Sigmoid colon (tissue), 7 donors: ENCODE measurements around the gene EZR. TPM values are rescaled to one million over a fixed set of nuclear protein-coding genes. Genes with fewer than 3 reads are reported as not detected.

Experiments
- DNase-seq: peaks from one replicate; pipeline ENCODE4 v3.0.0-alpha.2; 2019
- H3K27ac ChIP-seq, 4 donors: fragments of 200-600 bp; sonication (generic); one replicate each; pipeline ENCODE4 v1.5.1; 2016 to 2019; ENCODE audit warnings: mild to moderate bottlenecking in 1 of 4
- H3K27me3 ChIP-seq, 3 donors: fragments of 200-600 bp; sonication (generic); one replicate each; pipeline ENCODE4 v1.5.1; 2019; ENCODE audit warnings: mild to moderate bottlenecking in 1 of 3
- H3K36me3 ChIP-seq, 4 donors: fragments of 200-600 bp; sonication (generic); one replicate each; pipeline ENCODE4 v1.5.1; 2016 to 2019
- H3K4me1 ChIP-seq, 4 donors: fragments of 200-600 bp; sonication (generic); one replicate each; pipeline ENCODE4 v1.5.1; 2017 to 2019
- H3K4me3 ChIP-seq, 4 donors: fragments of 200-600 bp; sonication (generic); one replicate each; pipeline ENCODE4 v1.5.1; 2017 to 2019; ENCODE audit warnings: mild to moderate bottlenecking in 2 of 4, moderate library complexity in 1 of 4
- H3K9me3 ChIP-seq, 4 donors: fragments of 200-600 bp in 3 of 4; sonication (generic) in 3 of 4; one replicate each; pipeline versions ENCODE4 v1.5.1 to v1.6.1; 2013 to 2019
- CTCF ChIP-seq, 4 experiments: fragments of 450-650 bp in 3 of 4; fragments of 200-600 bp in 1 of 4; IDR thresholded peaks; one replicate each; pipeline ENCODE4 v1.5.1; 2016 to 2019; ENCODE audit warnings: antibody characterized with exemption in 4 of 4, mild to moderate bottlenecking in 3 of 4, moderate library complexity in 2 of 4
- EP300 ChIP-seq, 4 donors: sonication (generic); formaldehyde crosslinking; IDR thresholded peaks; one replicate each; pipeline ENCODE4 v1.6.1; 2017; ENCODE audit warnings: antibody characterized with exemption in 4 of 4
- POLR2A ChIP-seq, 2 donors: fragments of 450-650 bp; IDR thresholded peaks; one replicate each; pipeline ENCODE4 v1.6.1; 2016; ENCODE audit warnings: antibody characterized with exemption in 2 of 2, mild to moderate bottlenecking in 2 of 2, moderate library complexity in 2 of 2
- POLR2AphosphoS5 ChIP-seq, 4 donors: sonication (generic); formaldehyde crosslinking; IDR thresholded peaks; one replicate each; pipeline ENCODE4 v1.6.1; 2017; ENCODE audit warnings: antibody characterized with exemption in 4 of 4
- WGBS, 2 donors: extraction: QIAGEN DNeasy Blood & Tissue Kit; methylation state at CpG; one replicate each; pipeline ENCODE4 v1.1.7; 2013; 5-methylcytosine and 5-hydroxymethylcytosine counted together
- intact Hi-C: fragments of 100-400 bp; cut with DNase I; formaldehyde crosslinking; loops from one replicate; pipeline ENCODE4 v1.15.1; 2023
- polyA plus RNA-seq, 3 donors: library from polyadenylated mRNA; stranded (reverse); fragments of 200-250 nt; gene quantifications; one replicate each; pipeline ENCODE4 v1.2.3, GENCODE V29; 2013
- total RNA-seq, 4 donors: library from RNA; depleted of rRNA; stranded (reverse); fragments of >200 nt; gene quantifications; one replicate each; pipeline ENCODE4 v1.1.0, GENCODE V29; 2016
- donor health status: healthy with polysubstance abuse.
- donor health status: Bipolar disorder and iron deficiency.
- donor health status: healthy.

Gene EZR
- total and polyA plus RNA-seq, 7 donors, result 33.5 to 333 (median 46.0) TPM

- Histone ChIP-seq H3K27me3 (no peaks in the 10 kb centered on the region), H3K4me3 (no peak overlapping the region), H3K27ac (no peak overlapping the region), H3K4me1 (no peaks in the 10 kb centered on the region), H3K9me3 (no peaks in the 10 kb centered on the region), H3K36me3 (peaks cover 32 to 74% (median 44%) of the 10 kb centered on the region in 4 donors)
- 91 to 94% methylated on average over 17 of the region's 17 CpGs for WGBS, 2 donors
- intact Hi-C loops, result no loop called here
- no peak for TF ChIP-seq POLR2AphosphoS5 (IDR thresholded peaks at IDR 0.05)
- DNase-seq, result peak; percentile 2
Observed at GRCh38 chr6:158774717-158775449, 44.3 kb downstream of the EZR start.

- H3K4me3 ChIP-seq, result no peak overlapping the region
- peak overlapping the region in 2 of 4 donors; percentile 21 to 24 for H3K27ac ChIP-seq
- intact Hi-C loops, result no loop called here
- peaks cover 37 to 74% (median 55%) of the 10 kb centered on the region in 4 donors for H3K36me3 ChIP-seq
- peak; percentile 35 for DNase-seq
- no peaks in the 10 kb centered on the region for H3K4me1 ChIP-seq
- TF ChIP-seq POLR2A (IDR thresholded peaks at IDR 0.05), result no peak
- no peak for TF ChIP-seq EP300 (IDR thresholded peaks at IDR 0.05)
- TF ChIP-seq POLR2AphosphoS5 (IDR thresholded peaks at IDR 0.05), result no peak
- WGBS, 2 donors, result 35 to 77% methylated on average over 21 of the region's 21 CpGs
- no peaks in the 10 kb centered on the region for H3K27me3 ChIP-seq
- no peaks in the 10 kb centered on the region for H3K9me3 ChIP-seq
Observed at GRCh38 chr6:158773581-158774449, 45.4 kb downstream of the EZR start.

GRCh38 chr6:158772851-158773371, 46.3 kb downstream of the EZR start:
- peak; percentile 28 for DNase-seq
- no peak for TF ChIP-seq CTCF (IDR thresholded peaks at IDR 0.05)
- no peak for TF ChIP-seq POLR2A (IDR thresholded peaks at IDR 0.05)
- TF ChIP-seq POLR2AphosphoS5 (IDR thresholded peaks at IDR 0.05), result no peak
- no peak for TF ChIP-seq EP300 (IDR thresholded peaks at IDR 0.05)
- H3K9me3 ChIP-seq, result no peaks in the 10 kb centered on the region
- H3K27me3 ChIP-seq, result no peaks in the 10 kb centered on the region
- peak overlapping the region in 2 of 4 donors; percentile 21 to 24 for H3K27ac ChIP-seq
- 18 to 60% methylated on average over 6 of the region's 6 CpGs for WGBS, 2 donors
- H3K4me1 ChIP-seq, result no peaks in the 10 kb centered on the region
- intact Hi-C loops, result no loop called here
- H3K36me3 ChIP-seq, result peaks cover 40 to 81% (median 62%) of the 10 kb centered on the region in 4 donors
- H3K4me3 ChIP-seq, result no peak overlapping the region

- DNase-seq, result peak; percentile 40
- WGBS, 2 donors, result 86 to 93% methylated on average over 11 of the region's 11 CpGs
- TF ChIP-seq POLR2A (IDR thresholded peaks at IDR 0.05) (no peak), EP300 (IDR thresholded peaks at IDR 0.05) (no peak)
Observed at GRCh38 chr6:158772172-158772571, 47.0 kb downstream of the EZR start.

GRCh38 chr6:158771399-158772152, 47.6 kb downstream of the EZR start:
- WGBS, 2 donors, result 85 to 90% methylated on average over 16 of the region's 16 CpGs
- intact Hi-C loops, result no loop called here

More at GRCh38 chr6:158772172-158772571, 47.0 kb downstream of the EZR start:
- no peaks in the 10 kb centered on the region for H3K9me3 ChIP-seq
- H3K36me3 ChIP-seq, result peaks cover 40 to 81% (median 68%) of the 10 kb centered on the region in 4 donors
- H3K27me3 ChIP-seq, result no peaks in the 10 kb centered on the region
- no peak overlapping the region for H3K4me3 ChIP-seq
- no peaks in the 10 kb centered on the region for H3K4me1 ChIP-seq
- no peak overlapping the region for H3K27ac ChIP-seq
- intact Hi-C loops, result no loop called here

More at GRCh38 chr6:158771399-158772152, 47.6 kb downstream of the EZR start:
- H3K27ac ChIP-seq, result no peak overlapping the region
- no peaks in the 10 kb centered on the region for H3K27me3 ChIP-seq
- peaks cover 40 to 82% (median 74%) of the 10 kb centered on the region in 4 donors for H3K36me3 ChIP-seq
- DNase-seq, result no peak
- no peaks in the 10 kb centered on the region for H3K4me1 ChIP-seq
- no peak overlapping the region for H3K4me3 ChIP-seq
- H3K9me3 ChIP-seq, result no peaks in the 10 kb centered on the region
- TF ChIP-seq POLR2A (IDR thresholded peaks at IDR 0.05) (no peak), EP300 (IDR thresholded peaks at IDR 0.05) (no peak), POLR2AphosphoS5 (IDR thresholded peaks at IDR 0.05) (no peak), CTCF (IDR thresholded peaks at IDR 0.05) (no peak)
